RCC 7860 (cell line): ENCODE measurements around the gene U2AF1L4.

ENCODE experiments used
- DNase-seq: peaks from one replicate; pipeline ENCODE4 v3.0.0-alpha.2; 2015; ENCODE audit warnings: low spot score
- FAIRE-seq: peaks from 2 replicates; lab custom pipeline; 2012; peaks lifted over from hg19 to GRCh38; lab: Jason Lieb, UNC

The U2AF1L4 gene

DNA sequence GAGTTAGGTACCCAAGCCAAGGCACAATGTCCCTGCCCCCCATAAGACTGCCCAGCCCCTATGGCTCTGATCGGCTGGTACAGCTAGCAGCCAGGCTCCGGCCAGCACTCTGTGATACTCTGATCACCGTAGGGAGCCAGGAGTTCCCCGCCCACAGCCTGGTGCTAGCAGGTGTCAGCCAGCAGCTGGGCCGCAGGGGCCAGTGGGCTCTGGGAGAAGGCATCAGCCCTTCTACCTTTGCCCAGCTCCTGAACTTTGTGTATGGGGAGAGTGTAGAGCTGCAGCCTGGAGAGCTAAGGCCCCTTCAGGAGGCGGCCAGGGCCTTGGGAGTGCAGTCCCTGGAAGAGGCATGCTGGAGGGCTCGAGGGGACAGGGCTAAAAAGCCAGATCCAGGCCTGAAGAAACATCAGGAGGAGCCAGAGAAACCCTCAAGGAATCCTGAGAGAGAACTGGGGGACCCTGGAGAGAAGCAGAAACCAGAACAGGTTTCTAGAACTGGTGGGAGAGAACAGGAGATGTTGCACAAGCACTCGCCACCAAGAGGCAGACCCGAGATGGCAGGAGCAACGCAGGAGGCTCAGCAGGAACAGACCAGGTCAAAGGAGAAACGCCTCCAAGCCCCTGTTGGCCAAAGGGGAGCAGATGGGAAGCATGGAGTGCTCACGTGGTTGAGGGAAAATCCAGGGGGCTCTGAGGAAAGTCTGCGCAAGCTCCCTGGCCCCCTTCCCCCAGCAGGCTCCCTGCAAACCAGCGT lies 30.4 kb downstream of the U2AF1L4 start:
- no peak for DNase-seq
- no peak for FAIRE-seq

DNA sequence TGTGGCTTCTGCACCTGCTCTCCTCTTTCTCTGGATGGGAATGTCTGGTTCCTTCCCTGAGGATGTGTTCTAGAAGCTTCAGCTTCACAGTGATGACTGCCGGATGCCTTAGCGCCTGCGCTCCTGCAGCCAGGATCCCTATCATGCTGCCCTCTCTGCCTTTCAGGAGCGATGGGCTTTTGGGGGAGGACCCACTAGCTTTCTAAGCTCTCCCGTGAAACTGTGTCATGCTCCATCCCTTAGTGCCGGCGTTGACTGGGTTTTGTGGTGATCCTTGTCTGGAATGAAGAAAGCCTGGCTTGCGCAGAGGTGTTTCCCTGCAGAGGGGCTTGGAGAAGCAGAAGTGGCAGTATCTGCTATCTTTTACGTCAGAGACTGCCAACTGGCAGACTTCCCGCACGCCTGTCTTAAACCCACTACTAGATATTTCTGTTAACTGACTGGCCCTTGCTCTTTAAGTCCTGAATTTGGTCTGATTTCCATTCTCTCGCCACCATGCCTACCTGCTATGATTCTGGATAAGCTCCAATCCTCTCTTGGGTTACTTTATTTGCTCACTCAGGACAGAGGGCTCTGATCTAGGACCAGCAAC lies 31.2 kb downstream of the U2AF1L4 start:
- no peak for FAIRE-seq
- no peak for DNase-seq

DNA sequence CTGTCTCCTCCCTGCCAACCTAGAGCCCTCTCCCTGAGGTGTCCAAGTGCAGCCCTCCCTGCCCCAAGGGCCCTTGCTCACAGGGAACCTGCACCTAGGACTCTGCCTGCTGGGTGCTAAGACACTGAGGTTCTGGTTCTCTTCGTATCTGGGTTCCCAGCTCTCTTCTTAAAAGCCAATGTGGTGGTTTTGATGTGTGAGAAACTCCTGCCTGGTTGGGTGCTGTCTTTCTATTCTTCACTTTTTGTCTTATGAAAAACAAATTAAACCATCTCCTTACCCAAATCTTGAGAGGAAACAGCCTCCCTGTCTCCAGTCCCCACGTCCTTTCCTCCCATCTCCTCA lies 31.7 kb downstream of the U2AF1L4 start:
- FAIRE-seq (no peak), DNase-seq (no peak)

DNA sequence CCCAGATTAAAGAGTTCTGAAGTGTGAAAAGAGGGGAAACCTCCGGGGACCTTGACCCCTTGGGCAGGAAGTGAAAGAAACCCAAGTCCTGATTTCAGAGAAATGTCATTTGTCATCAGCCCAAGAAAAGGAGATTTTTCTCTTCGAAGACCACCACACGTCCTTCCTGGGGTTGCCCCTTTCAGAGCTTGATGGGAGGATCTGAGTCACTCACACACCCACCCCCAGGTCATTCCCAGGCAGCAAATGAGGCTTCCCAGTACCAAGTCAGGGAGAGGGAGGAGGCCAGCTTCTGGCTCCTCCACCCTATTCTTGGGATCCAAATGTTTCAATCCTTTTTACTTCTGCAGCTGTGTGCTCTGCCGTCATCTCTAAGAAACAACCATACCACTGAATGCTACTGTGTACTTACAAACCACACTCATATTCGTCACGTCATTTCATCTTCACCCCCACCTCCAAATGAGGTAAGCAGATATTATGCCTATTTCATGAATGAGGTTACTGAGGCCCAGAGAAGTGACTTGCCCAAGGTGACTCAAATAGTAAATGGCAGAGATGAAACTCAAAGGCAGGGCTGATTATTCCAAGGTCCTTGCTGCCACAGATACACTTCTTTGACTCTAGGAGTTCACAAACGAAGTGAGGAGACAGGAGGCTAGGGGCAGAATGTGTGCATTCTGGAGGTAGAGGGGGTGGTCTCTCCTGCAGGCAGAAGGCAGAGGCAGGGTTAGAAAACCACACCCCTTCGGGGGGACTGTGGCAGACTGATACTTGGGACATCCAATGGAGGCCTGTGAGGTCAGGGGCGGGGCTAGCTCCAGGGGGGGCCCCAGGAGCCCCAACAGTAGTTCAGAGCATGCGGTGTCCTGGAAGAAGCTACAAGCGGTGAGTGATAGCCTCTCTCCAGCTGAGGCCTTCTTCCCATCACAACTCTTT lies 32.4 kb downstream of the U2AF1L4 start:
- DNase-seq (no peak), FAIRE-seq (no peak)

DNA sequence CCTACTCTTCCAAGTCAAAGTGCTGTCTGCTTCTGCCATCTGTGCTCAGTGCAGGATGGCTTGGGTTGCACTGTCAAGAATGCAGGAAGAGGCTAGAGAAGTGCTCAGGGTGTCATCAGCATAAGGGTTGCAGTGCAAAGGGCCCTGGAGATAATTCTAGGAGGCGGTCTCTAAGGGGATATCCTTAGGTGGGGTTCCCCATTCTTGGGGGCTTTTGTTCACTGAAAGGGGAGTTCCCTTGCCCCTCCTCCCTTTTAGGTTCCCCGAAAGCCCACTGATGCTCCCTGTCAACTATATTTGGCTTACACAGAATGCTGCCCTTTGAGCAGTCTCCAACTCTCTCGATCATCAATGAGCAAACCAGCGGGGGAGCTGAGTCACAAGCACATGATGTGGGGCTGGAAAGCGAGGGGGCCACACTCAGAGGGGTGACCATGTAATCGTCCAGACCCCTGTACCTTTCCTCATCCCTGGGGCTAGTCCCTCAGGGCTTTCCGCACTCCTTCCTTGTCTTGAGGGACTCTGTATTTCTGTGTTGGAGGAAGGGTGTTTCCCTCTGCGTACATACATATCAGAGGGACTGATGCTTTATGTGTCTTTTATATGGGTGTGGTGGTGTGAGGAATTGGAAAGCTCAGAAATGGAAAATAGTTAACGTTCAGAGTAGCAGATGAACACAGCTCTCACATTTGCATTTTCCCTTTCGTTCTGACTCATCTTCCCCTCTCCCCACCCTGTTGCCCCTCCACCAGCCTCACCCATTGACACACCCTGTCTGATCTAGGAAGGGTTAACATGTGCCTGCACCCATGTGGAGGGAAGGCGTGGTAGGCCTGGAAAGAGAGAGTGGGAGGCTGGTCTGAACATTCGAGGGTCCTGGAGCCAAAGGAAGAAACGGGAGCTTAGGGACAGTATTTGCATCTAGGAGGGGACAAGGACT lies 34.2 kb downstream of the U2AF1L4 start:
- DNase-seq: no peak
- FAIRE-seq: no peak

DNA sequence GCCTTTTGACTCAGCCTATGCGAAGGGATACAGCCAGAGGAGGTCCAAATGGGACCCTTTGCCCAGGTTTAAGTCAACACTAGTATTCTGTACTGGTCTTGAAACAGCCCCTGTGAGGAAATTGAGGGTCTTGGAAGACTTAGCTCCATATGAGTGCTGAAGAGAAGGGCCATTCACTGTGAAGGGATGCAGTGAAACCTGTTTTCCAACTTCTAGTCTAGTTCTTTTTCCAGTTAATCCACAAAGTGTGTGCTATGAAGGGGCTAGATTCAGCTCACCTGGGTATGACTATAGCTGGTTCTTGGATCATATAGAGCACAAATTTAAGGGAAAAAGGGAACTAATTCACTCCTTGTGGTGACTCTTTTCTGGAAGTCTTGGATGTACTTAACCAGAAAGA lies 36.8 kb downstream of the U2AF1L4 start:
- DNase-seq: no peak
- no peak for FAIRE-seq

DNA sequence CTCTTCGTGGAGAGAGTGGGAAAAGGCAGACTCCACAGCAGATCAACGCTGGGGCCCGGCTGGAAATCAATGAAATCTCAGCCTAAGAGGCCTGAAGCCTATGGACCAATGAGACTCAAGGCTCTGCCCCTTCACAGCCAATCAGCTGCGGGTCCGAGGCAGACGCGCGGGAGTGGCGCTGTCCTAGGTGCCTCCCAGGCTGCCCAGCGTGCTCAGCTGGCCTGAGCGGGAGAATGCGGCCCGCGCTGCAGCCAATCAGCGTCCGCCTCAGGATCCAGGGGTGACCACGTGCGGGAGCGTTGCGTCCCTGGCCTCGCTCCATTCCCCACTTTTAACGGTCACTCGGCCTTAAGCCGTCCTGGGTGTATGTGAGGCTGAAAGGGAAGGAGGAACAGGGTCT lies 41.0 kb downstream of the U2AF1L4 start, which contains the start of gene ZBTB32:
ZBTB32 (plus strand) TSS at position 341 of the 400 bp plus-strand sequence. CDS start 10,069 bp downstream, outside the sequence.
- no peak for DNase-seq
- FAIRE-seq: no peak

DNA sequence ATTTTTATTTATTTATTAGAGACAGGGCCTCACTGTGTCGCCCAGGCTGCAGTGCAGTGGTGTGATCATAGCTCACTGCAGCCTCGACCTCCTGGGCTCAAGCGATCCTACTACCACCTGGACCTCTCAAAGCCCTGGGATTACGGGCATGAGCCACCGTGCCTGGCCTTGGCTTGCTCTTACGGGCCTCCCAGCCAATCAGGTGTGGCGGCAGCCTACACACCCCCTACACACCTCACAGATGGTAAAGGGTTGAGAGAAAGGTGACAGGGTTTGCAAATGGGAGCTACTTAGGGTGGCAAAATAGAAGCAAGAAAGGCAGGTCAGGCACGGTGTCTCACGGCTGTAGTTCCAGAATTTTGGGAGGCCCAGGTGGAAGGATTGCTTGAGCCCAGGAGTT lies 41.9 kb downstream of the U2AF1L4 start:
- FAIRE-seq: no peak
- no peak for DNase-seq

DNA sequence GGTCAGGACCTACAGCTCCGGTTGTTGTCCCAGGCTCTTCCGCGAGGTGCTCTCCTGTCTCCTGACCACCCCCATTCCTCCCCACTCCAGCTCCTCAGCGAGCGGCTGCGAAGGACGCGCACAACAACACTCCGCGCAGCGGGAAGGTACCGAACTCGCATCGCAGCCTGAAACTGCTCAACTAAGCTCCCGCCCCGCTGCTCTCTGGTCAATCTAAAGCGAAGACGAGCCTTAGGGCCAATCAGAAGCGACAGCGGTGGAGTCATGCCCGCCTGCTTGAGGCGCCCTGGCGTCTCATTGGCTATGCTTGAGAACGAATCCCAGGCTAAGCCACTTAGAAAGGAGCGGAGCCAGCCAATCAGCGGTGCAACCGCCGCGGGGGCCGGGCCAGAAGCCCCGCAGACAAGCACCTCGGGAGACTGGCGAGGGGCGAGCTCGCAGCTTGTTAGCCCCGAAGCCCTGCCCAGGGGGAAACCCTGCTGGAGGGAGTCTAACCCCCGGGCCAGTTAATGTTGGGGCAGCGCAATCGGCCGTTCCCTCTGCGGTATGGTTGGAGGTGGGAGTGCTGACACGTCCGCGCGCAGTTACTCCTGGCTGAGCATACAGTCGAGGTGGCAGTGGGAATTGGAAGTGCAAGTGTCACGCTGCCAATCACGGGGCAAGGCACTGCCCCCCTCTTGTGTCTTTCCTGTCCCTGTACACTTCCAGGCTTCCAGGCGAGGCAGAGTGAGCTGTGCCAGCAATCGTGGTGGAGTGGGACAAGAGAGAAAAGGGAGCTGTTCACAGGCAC lies 42.8 kb downstream of the U2AF1L4 start:
- DNase-seq (peak; percentile 90), FAIRE-seq (peak; percentile 81)

DNA sequence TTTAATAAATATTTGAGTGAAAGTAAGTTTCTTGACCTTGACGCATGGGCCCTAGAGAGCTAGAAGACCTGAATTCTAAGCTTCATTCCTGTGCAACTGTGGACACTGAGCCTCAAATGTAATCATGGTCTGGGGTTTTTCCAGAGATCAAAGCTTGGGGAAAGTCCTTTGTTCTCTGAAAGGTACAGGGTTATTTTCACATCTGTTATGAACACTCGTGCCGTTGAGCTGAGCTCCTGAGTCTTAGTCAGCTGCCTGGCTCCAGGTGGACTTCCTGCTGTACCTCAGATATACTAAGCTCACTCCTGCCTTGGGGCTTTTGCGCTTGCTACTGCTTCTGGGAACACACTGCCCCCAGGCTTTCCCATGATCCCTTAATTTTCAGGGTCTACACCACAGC lies 48.4 kb downstream of the U2AF1L4 start:
- no peak for FAIRE-seq
- DNase-seq: no peak

DNA sequence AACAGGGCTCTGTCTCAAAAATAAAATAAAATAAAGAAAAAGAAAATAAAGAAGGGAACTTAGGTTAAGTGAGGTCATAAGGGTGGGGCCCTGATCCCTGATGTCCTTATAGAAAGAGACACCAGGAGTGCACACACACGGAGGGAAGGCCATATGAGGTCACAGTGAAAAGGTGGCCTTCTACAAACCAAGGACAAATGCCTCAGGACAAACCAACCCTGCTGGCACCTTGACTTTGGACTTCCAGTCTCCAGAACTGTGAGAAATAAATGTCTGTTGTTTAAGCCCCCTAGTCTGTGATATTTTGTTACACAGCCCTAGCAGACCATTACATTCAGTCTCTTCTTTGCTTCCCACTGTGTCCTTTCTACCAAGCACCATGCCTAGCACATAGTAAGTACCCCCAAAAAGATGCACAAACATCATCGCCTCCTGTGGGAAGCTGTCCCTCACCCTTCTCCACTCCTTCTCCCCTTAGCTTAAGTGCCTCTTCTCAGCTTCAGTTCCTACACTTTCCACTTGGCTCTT lies 49.3 kb downstream of the U2AF1L4 start:
- FAIRE-seq: no peak
- no peak for DNase-seq

DNA sequence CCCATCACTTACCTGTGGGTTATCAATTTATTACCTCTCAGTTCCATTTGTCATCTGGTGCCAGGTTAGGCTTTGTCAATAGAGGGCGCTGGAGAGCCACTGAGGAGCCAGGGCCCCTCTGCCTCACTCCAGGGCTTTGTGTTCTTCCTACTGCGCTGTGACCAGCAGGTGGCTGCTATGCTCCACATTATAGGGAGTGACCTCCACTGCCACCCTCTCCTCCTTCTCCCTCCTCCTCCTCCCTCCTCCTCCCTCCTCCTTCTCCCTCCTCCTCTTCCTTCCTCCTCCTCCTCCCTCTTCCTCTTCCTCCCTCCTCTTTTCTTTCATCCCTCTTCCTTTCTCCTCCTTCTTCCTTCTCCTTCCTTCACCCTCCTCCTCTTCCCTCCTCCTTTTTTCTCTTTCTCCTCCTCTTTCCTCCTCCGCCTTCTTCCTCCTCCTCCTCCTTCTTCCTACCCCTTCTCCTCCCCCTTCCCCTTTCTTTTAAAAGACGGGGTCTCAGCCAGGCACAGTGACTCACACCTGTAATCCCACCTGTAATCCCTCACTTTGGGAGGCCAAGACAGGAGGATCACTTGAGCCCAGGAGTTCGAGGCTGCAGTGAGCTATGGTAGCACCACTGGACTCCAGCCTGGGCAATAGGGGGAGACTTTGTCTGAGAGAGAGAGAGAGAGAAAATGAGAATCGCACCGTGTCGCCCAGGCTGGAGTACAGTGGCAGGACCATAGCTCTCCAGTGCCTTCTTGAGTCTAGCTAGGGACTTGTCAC lies 51.2 kb downstream of the U2AF1L4 start:
- peak; percentile 77 for DNase-seq

DNA sequence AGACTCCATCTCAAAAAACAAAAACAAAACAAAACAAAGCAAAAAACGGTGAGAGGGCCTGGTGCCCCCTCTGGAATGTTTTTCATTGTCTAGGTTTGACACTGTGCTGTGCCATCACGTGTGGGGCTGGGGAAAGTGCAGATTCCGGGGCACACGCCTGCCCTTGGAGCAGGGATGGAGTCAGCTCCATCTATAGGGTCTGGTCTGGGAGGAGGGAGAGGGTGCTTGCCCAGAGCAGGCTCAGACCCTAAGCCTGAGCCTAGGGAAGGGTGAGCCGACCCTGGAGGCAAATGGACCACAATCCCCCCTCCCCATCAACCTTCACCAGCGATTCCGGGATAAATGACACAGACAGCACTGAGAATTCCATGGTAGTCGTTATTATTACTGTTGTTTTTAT lies 51.8 kb downstream of the U2AF1L4 start:
- no peak for DNase-seq
- no peak for FAIRE-seq

More for the DNA sequence above, 51.2 kb downstream of the U2AF1L4 start:
- peak; percentile 44 for FAIRE-seq
